ENCODE data around the gene HIRIP3. TPM values are rescaled to one million over a fixed set of nuclear protein-coding genes. Genes with fewer than 3 reads are reported as not detected.

Gene HIRIP3
- total and polyA plus RNA-seq, 2 of the 13 experiments (the other 11 are each of a cell fraction or from before 2014, with no cell fraction given) = 12.6 to 17.2 TPM

GRCh38 chr16:29995911-29996765 is 721 bp upstream of the HIRIP3 start, which contains the start of gene INO80E (continued):
- TF ChIP-seq DMAP1 (CRISPR knock-in tag; IDR thresholded peaks at IDR 0.05) (peak; percentile 95), ZNF567 (CRISPR knock-in tag; IDR thresholded peaks at IDR 0.05; ENCODE audit: borderline replicate concordance) (peak; percentile 26; the same call in 1 of the 2 replicates), ZXDC (CRISPR knock-in tag; IDR thresholded peaks at IDR 0.05) (peak; percentile 90; the same call in 1 of the 2 replicates), SMC3 (IDR thresholded peaks at IDR 0.05; ENCODE audit: low read length) (0 out of 2 replicates have a peak, but pooled peaks have one; percentile 2), ZNF530 (CRISPR knock-in tag; IDR thresholded peaks at IDR 0.05; ENCODE audit: low read depth) (no peak), ZNF280B (CRISPR knock-in tag; IDR thresholded peaks at IDR 0.05; ENCODE audit: borderline replicate concordance) (0 out of 2 replicates have a peak, but pooled peaks have one; percentile 58), ZNF597 (CRISPR knock-in tag; IDR thresholded peaks at IDR 0.05) (peak; percentile 81; the same call in 1 of the 2 replicates), SIN3B (IDR thresholded peaks at IDR 0.05; ENCODE audit: low read length) (peak; percentile 14; the same call in 1 of the 2 replicates), ZNF614 (CRISPR knock-in tag; IDR thresholded peaks at IDR 0.05; ENCODE audit: borderline replicate concordance) (peak; percentile 72; the same call in 1 of the 2 replicates), TRIM22 (IDR thresholded peaks at IDR 0.05) (no peak), NCOA5 (CRISPR knock-in tag; IDR thresholded peaks at IDR 0.05) (no peak), MEIS2 (CRISPR knock-in tag; IDR thresholded peaks at IDR 0.05) (peak; percentile 38; the same call in 1 of the 2 replicates), CBFB (CRISPR knock-in tag; IDR thresholded peaks at IDR 0.05) (peak; percentile 92), ZNF580 (CRISPR knock-in tag; IDR thresholded peaks at IDR 0.05; ENCODE audit: borderline replicate concordance, low read depth) (peak; percentile 38; the same call in 1 of the 2 replicates), POGK (CRISPR knock-in tag; conservative IDR thresholded peaks at IDR 0.05) (peak; percentile 81; the same call in 1 of the 2 replicates), FIP1L1 (IDR thresholded peaks at IDR 0.05; ENCODE audit: borderline replicate concordance, insufficient read depth, low read depth, low read length) (no peak), RBFOX2 (IDR thresholded peaks at IDR 0.05; ENCODE audit: low read depth, low read length) (peak; percentile 94), POLR2G (IDR thresholded peaks at IDR 0.05; ENCODE audit: low read depth, low read length) (peak; percentile 95)

All from HepG2 (cell line).